GM12878 (cell line): ENCODE results near the gene SOS1.

Experiments used
- CEBPZ ChIP-seq: fragments of 150-350 bp; IDR thresholded peaks from 2 replicates; pipeline ENCODE4 v1.6.1; 2016; ENCODE audit warnings: low read depth, low read length
- CREB1 ChIP-seq: IDR thresholded peaks from 2 replicates; pipeline ENCODE4 v1.6.1; 2012; ENCODE audit warnings: low read depth, mild to moderate bottlenecking, inconsistent platforms
- RAD51 ChIP-seq: fragments of 450-650 bp; IDR thresholded peaks from 2 replicates; pipeline ENCODE4 v1.6.1; 2016; ENCODE audit warnings: moderate library complexity, mild to moderate bottlenecking, inconsistent platforms
- RBBP5 ChIP-seq: fragments of 200-600 bp; sonication (generic); conservative IDR thresholded peaks from 2 replicates; pipeline ENCODE4 v1.6.1; 2016
- USF2 ChIP-seq: IDR thresholded peaks from 2 replicates; pipeline ENCODE4 v1.6.1; 2011; ENCODE audit warnings: low read depth, low read length, improper control_type of control experiment, borderline replicate concordance
- TF ChIP-seq, protein P1 (sequence below), 3 experiments: IDR thresholded peaks in 2 of 3; conservative IDR thresholded peaks in 1 of 3; 2 replicates each; pipeline ENCODE4 v1.5.1; 2011; ENCODE audit warnings: low read depth in 3 of 3, low read length in 3 of 3, mild to moderate bottlenecking in 3 of 3, control low read depth in 2 of 3, moderate library complexity in 2 of 3, inconsistent platforms in 1 of 3, mixed read lengths in 1 of 3; ENCODE audit not compliant: control insufficient read depth in 2 of 3, insufficient read depth in 1 of 3; ENCODE audit errors: extremely low read depth in 1 of 3

- TF ChIP-seq RBBP5 (no peak), USF2 (no peak), RAD51 (no peak), CEBPZ (no peak), CREB1 (no peak)
- TF ChIP-seq, protein P1, sequence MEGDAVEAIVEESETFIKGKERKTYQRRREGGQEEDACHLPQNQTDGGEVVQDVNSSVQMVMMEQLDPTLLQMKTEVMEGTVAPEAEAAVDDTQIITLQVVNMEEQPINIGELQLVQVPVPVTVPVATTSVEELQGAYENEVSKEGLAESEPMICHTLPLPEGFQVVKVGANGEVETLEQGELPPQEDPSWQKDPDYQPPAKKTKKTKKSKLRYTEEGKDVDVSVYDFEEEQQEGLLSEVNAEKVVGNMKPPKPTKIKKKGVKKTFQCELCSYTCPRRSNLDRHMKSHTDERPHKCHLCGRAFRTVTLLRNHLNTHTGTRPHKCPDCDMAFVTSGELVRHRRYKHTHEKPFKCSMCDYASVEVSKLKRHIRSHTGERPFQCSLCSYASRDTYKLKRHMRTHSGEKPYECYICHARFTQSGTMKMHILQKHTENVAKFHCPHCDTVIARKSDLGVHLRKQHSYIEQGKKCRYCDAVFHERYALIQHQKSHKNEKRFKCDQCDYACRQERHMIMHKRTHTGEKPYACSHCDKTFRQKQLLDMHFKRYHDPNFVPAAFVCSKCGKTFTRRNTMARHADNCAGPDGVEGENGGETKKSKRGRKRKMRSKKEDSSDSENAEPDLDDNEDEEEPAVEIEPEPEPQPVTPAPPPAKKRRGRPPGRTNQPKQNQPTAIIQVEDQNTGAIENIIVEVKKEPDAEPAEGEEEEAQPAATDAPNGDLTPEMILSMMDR (IDR thresholded peaks at IDR 0.05 in 2 of 3, conservative IDR thresholded peaks at IDR 0.05 in 1 of 3; ENCODE audit: control insufficient read depth in 2 of 3, extremely low read depth in 1 of 3, insufficient read depth in 1 of 3, low read depth in 3 of 3, low read length in 3 of 3): no peak
Measured at GRCh38 chr2:38959466-38959865, 161.4 kb downstream of the SOS1 start.
